ENCODE results near the gene GFER. TPM values are rescaled to one million over a fixed set of nuclear protein-coding genes. Genes with fewer than 3 reads are reported as not detected.

GFER gene
- total RNA-seq, 1 experiment from 2014 or later: 58.5 TPM

DNA sequence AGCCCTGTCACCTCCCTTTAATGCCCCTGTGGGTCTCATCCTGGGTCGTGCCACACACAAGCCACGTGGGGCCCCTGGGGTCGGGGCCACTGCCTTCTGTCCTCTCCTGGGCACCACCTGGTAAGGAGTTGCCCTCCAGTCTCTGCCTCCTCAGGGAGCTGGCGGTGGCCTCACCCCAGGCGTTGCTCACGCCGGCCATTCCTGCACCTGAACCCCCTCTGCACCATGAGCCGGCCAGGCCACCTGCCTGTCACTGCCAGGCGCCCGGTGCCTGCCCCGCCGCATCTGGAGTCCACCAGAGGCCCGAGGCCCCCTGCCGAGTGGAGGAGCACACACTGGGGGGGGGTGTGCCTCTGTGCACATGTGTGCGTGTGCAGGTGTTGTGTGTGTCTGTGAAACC is 53.1 kb downstream of the GFER start:
- H3K27me3 Mint-ChIP-seq (ENCODE audit: low read depth): no peaks in the 10 kb centered on the region
- no peaks in the 10 kb centered on the region for H3K9me3 Mint-ChIP-seq
- no peak overlapping the region for H3K4me3 Mint-ChIP-seq
- POLR2A ChIA-PET: no interaction called here
- H3K4me1 Mint-ChIP-seq: no peaks in the 10 kb centered on the region
- ATAC-seq: no peak
- CTCF ChIA-PET: interaction anchor here (1.4 kb wide), 1 partner anchor 103 kb away, joined by 4 read pairs; no protein-coding TSS in a partner anchor
- no peak for DNase-seq (ENCODE audit: low spot score)
- no peaks in the 10 kb centered on the region for H3K36me3 Mint-ChIP-seq
- no peak overlapping the region for H3K27ac Mint-ChIP-seq
- TF ChIP-seq, protein P1, sequence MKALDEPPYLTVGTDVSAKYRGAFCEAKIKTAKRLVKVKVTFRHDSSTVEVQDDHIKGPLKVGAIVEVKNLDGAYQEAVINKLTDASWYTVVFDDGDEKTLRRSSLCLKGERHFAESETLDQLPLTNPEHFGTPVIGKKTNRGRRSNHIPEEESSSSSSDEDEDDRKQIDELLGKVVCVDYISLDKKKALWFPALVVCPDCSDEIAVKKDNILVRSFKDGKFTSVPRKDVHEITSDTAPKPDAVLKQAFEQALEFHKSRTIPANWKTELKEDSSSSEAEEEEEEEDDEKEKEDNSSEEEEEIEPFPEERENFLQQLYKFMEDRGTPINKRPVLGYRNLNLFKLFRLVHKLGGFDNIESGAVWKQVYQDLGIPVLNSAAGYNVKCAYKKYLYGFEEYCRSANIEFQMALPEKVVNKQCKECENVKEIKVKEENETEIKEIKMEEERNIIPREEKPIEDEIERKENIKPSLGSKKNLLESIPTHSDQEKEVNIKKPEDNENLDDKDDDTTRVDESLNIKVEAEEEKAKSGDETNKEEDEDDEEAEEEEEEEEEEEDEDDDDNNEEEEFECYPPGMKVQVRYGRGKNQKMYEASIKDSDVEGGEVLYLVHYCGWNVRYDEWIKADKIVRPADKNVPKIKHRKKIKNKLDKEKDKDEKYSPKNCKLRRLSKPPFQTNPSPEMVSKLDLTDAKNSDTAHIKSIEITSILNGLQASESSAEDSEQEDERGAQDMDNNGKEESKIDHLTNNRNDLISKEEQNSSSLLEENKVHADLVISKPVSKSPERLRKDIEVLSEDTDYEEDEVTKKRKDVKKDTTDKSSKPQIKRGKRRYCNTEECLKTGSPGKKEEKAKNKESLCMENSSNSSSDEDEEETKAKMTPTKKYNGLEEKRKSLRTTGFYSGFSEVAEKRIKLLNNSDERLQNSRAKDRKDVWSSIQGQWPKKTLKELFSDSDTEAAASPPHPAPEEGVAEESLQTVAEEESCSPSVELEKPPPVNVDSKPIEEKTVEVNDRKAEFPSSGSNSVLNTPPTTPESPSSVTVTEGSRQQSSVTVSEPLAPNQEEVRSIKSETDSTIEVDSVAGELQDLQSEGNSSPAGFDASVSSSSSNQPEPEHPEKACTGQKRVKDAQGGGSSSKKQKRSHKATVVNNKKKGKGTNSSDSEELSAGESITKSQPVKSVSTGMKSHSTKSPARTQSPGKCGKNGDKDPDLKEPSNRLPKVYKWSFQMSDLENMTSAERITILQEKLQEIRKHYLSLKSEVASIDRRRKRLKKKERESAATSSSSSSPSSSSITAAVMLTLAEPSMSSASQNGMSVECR (CRISPR knock-in tag; IDR thresholded peaks at IDR 0.05; ENCODE audit: borderline replicate concordance): no peak
- TF ChIP-seq, protein P2, sequence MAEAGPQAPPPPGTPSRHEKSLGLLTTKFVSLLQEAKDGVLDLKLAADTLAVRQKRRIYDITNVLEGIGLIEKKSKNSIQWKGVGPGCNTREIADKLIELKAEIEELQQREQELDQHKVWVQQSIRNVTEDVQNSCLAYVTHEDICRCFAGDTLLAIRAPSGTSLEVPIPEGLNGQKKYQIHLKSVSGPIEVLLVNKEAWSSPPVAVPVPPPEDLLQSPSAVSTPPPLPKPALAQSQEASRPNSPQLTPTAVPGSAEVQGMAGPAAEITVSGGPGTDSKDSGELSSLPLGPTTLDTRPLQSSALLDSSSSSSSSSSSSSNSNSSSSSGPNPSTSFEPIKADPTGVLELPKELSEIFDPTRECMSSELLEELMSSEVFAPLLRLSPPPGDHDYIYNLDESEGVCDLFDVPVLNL (CRISPR knock-in tag; IDR thresholded peaks at IDR 0.05; ENCODE audit: borderline replicate concordance, low read depth): no peak
- TF ChIP-seq NR3C1 (CRISPR knock-in tag; conservative IDR thresholded peaks at IDR 0.05; ENCODE audit: low read depth) (no peak), ZNF232 (CRISPR knock-in tag; IDR thresholded peaks at IDR 0.05) (no peak), JAZF1 (CRISPR knock-in tag; IDR thresholded peaks at IDR 0.05) (no peak), NFYB (CRISPR knock-in tag; conservative IDR thresholded peaks at IDR 0.05; ENCODE audit: low read depth) (no peak), KAT7 (CRISPR knock-in tag; IDR thresholded peaks at IDR 0.05; ENCODE audit: borderline replicate concordance) (no peak), CREM (CRISPR knock-in tag; IDR thresholded peaks at IDR 0.05) (no peak), ZNF396 (CRISPR knock-in tag; IDR thresholded peaks at IDR 0.05; ENCODE audit: borderline replicate concordance) (no peak)
- TF ChIP-seq, protein P3, sequence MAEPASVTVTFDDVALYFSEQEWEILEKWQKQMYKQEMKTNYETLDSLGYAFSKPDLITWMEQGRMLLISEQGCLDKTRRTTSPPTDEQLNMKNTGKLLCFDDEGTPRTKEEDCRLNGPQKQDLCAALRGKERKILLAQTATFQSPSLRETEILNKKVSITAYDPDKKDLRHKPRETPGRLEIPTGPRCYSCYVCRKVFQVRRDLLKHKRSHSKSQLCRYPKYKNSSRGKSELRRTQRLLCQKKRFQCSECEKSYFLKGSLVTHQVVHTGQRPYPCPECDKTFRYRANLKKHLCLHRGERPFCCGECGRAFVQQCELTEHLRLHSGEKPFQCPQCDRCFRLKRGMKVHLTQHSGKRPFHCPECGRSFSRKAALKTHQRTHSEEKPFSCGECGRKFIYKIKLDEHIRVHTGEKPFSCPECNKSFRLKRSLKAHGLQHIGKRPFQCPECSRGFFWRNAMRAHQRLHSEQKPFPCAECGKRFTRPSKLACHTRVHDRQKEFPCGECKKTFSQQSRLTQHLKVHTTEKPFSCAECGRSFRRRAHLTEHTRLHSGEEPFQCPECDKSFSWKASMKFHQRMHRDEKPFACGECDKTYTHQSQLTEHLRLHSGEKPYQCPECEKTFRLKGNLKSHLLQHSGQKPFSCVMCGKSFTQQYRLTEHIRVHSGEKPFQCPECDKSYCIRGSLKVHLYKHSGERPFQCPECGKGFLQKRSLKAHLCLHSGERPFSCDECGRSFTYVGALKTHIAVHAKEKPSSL (CRISPR knock-in tag; conservative IDR thresholded peaks at IDR 0.05): no peak
- TF ChIP-seq, protein P4, sequence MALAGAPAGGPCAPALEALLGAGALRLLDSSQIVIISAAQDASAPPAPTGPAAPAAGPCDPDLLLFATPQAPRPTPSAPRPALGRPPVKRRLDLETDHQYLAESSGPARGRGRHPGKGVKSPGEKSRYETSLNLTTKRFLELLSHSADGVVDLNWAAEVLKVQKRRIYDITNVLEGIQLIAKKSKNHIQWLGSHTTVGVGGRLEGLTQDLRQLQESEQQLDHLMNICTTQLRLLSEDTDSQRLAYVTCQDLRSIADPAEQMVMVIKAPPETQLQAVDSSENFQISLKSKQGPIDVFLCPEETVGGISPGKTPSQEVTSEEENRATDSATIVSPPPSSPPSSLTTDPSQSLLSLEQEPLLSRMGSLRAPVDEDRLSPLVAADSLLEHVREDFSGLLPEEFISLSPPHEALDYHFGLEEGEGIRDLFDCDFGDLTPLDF (CRISPR knock-in tag; IDR thresholded peaks at IDR 0.05): no peak
- TF ChIP-seq, protein P5, sequence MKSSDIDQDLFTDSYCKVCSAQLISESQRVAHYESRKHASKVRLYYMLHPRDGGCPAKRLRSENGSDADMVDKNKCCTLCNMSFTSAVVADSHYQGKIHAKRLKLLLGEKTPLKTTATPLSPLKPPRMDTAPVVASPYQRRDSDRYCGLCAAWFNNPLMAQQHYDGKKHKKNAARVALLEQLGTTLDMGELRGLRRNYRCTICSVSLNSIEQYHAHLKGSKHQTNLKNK (CRISPR knock-in tag; IDR thresholded peaks at IDR 0.05): no peak
- TF ChIP-seq, protein P6, sequence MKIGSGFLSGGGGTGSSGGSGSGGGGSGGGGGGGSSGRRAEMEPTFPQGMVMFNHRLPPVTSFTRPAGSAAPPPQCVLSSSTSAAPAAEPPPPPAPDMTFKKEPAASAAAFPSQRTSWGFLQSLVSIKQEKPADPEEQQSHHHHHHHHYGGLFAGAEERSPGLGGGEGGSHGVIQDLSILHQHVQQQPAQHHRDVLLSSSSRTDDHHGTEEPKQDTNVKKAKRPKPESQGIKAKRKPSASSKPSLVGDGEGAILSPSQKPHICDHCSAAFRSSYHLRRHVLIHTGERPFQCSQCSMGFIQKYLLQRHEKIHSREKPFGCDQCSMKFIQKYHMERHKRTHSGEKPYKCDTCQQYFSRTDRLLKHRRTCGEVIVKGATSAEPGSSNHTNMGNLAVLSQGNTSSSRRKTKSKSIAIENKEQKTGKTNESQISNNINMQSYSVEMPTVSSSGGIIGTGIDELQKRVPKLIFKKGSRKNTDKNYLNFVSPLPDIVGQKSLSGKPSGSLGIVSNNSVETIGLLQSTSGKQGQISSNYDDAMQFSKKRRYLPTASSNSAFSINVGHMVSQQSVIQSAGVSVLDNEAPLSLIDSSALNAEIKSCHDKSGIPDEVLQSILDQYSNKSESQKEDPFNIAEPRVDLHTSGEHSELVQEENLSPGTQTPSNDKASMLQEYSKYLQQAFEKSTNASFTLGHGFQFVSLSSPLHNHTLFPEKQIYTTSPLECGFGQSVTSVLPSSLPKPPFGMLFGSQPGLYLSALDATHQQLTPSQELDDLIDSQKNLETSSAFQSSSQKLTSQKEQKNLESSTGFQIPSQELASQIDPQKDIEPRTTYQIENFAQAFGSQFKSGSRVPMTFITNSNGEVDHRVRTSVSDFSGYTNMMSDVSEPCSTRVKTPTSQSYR (CRISPR knock-in tag; IDR thresholded peaks at IDR 0.05): no peak

Other genes starting within 250 kb of the GFER start
- gene NME3, start 212.7 kb upstream of the GFER start, total RNA-seq (2021): 86.8 to 106 TPM (median 103 TPM) in 3 replicates
- gene EME2, start 211.4 kb upstream of the GFER start, total RNA-seq (2021): 23.2 to 30.8 TPM (median 25.7 TPM) in 3 replicates
- gene MRPS34, start 211.1 kb upstream of the GFER start, total RNA-seq (2021): 258 to 262 TPM (median 261 TPM) in 3 replicates
- gene SPSB3, start 201.6 kb upstream of the GFER start, total RNA-seq (2021): 27.2 to 32.8 TPM (median 28.4 TPM) in 3 replicates
- 76.4 to 89.2 TPM (median 77.6 TPM) in 3 replicates for gene NUBP2, start 201.2 kb upstream of the GFER start, total RNA-seq (2021)
- gene IGFALS, start 190.5 kb upstream of the GFER start, total RNA-seq (2021): not detected in 3 replicates
- 36.0 to 43.1 TPM (median 38.2 TPM) in 3 replicates for gene HAGH, start 157.4 kb upstream of the GFER start, total RNA-seq (2021)
- 14.3 to 19.5 TPM (median 19.4 TPM) in 3 replicates for gene FAHD1, start 157.0 kb upstream of the GFER start, total RNA-seq (2021)
- 1.4 to 3.9 TPM (median 3.3 TPM) in 3 replicates for gene MEIOB, start 112.0 kb upstream of the GFER start, total RNA-seq (2021)
- gene HS3ST6, start 65.8 kb upstream of the GFER start, total RNA-seq (2021): 0.41 to 1.0 TPM (median 0.50 TPM) in 3 replicates
- gene MSRB1, start 41.0 kb upstream of the GFER start, total RNA-seq (2021): 26.4 to 29.8 TPM (median 28.3 TPM) in 3 replicates
- 0.77 to 1.1 TPM (median 0.96 TPM) in 3 replicates for gene RPL3L, start 29.5 kb upstream of the GFER start, total RNA-seq (2021)
- 200 to 228 TPM (median 205 TPM) in 3 replicates for gene NDUFB10, start 24.7 kb upstream of the GFER start, total RNA-seq (2021)
- 4,395 to 4,767 TPM (median 4,632 TPM) in 3 replicates for gene RPS2, start 19.4 kb upstream of the GFER start, total RNA-seq (2021)
- gene RNF151, start 17.3 kb upstream of the GFER start, total RNA-seq (2021): 0.31 TPM in 1 of 3 replicates, not detected in the others
- gene TBL3, start 12.1 kb upstream of the GFER start, total RNA-seq (2021): 67.6 to 73.4 TPM (median 71.3 TPM) in 3 replicates
- gene NOXO1, start 2.7 kb upstream of the GFER start, total RNA-seq (2021): 5.7 to 7.7 TPM (median 6.9 TPM) in 3 replicates
- 41.5 to 53.5 TPM (median 51.2 TPM) in 3 replicates for gene SYNGR3, start 5.8 kb downstream of the GFER start, total RNA-seq (2021)
- 53.9 to 66.4 TPM (median 55.5 TPM) in 3 replicates for gene ZNF598, start 25.6 kb downstream of the GFER start, total RNA-seq (2021)
- gene NPW, start 35.6 kb downstream of the GFER start, total RNA-seq (2021): 15.2 to 28.6 TPM (median 22.0 TPM) in 3 replicates
- gene NHERF2, start 42.7 kb downstream of the GFER start, total RNA-seq (2021): 23.3 to 31.1 TPM (median 28.0 TPM) in 3 replicates
- 90.5 to 93.4 TPM (median 93.3 TPM) in 3 replicates for gene NTHL1, start 63.6 kb downstream of the GFER start, total RNA-seq (2021)
- 103 to 134 TPM (median 117 TPM) in 3 replicates for gene TSC2, start 63.8 kb downstream of the GFER start, total RNA-seq (2021)
- gene PKD1, start 151.7 kb downstream of the GFER start, total RNA-seq (2021): 96.8 to 102 TPM (median 98.9 TPM) in 3 replicates
- 6.2 to 7.3 TPM (median 6.9 TPM) in 3 replicates for gene RAB26, start 164.4 kb downstream of the GFER start, total RNA-seq (2021)
- gene TRAF7, start 171.6 kb downstream of the GFER start, total RNA-seq (2021): 148 to 159 TPM (median 152 TPM) in 3 replicates
- gene CASKIN1, start 212.4 kb downstream of the GFER start, total RNA-seq (2021): 9.4 to 15.7 TPM (median 11.3 TPM) in 3 replicates
- 71.6 to 76.1 TPM (median 75.9 TPM) in 3 replicates for gene MLST8, start 221.3 kb downstream of the GFER start, total RNA-seq (2021)
- 12.5 to 15.2 TPM (median 13.6 TPM) in 3 replicates for gene BRICD5, start 226.7 kb downstream of the GFER start, total RNA-seq (2021)
- gene PGP, start 230.6 kb downstream of the GFER start, total RNA-seq (2021): 38.4 to 40.1 TPM (median 39.5 TPM) in 3 replicates
- gene E4F1, start 239.4 kb downstream of the GFER start, total RNA-seq (2021): 27.2 to 34.4 TPM (median 27.8 TPM) in 3 replicates